ENCODE results near the gene GBGT1. TPM values are rescaled to one million over a fixed set of nuclear protein-coding genes. Genes with fewer than 3 reads are reported as not detected.

GBGT1 gene
- total and polyA plus RNA-seq, 2 of the 4 experiments (the other 2 are of a cell fraction) = 1.8 to 3.2 TPM

DNA sequence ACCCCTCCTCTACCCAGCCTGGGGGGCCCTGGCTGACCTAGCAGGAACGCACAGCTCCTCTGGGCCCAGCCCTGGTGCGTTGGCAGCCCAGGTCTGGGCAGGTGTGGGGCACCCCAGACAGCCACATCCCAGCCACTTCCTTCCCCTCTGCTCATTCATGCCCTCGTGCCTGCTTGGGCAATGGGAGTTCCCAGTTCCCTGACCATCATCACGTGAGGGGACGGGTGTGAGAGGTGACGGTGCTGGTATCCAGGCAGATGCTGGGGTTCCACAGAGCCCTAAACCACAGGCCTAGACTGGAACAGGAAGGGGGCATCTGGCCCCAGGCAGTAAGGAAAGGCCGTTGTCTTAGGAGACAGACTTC lies 51.1 kb downstream of the GBGT1 start:
- peaks cover 15 to 59% of the 10 kb centered on the region in 2 experiments for H3K79me1 ChIP-seq (ENCODE audit: low read depth in 1 of 2, low read length in 2 of 2)
- no TSS peak for BruUV-seq (replicated peaks)
- 92% methylated on average over 2 of the region's 7 CpGs; no CpG with 5 or more reads in 1 of the 2 experiments for WGBS, 2 experiments (ENCODE audit: extremely low coverage in 2 of 2, insufficient read length in 1 of 2)
- H2AK9ac ChIP-seq (replicated peaks; ENCODE audit: low read depth, low read length, poor library complexity) = no peak overlapping the region
- peaks cover 62% of the 10 kb centered on the region for H4K20me1 ChIP-seq (ENCODE audit: insufficient read depth, low read length)
- in situ Hi-C loops (cut with MboI; ENCODE audit: low sequenced_read_pairs) (no loop called here), intact Hi-C loops (cut with micrococcal nuclease) (no loop called here), dilution Hi-C loops (cut with HindIII; ENCODE audit: low sequenced_read_pairs, unreplicated experiment) (no loop called here)
- H2BK5ac ChIP-seq (ENCODE audit: low read depth, low read length, poor library complexity, severe bottlenecking) = no peak overlapping the region
- H3K14ac ChIP-seq (replicated peaks; ENCODE audit: low read depth, low read length) = no peak overlapping the region
- H2AFZ ChIP-seq (replicated peaks; ENCODE audit: low read length, poor library complexity) = no peak overlapping the region
- H4K91ac ChIP-seq (ENCODE audit: insufficient read depth, low read depth, low read length) = no peak overlapping the region
- CTCF ChIA-PET = interaction anchor here (2.9 kb wide), 1 partner anchor 32 kb away, joined by 10 read pairs; no protein-coding TSS in a partner anchor
- peaks cover 6% of the 10 kb centered on the region; the same call in 1 of the 2 replicates for H3K9me1 ChIP-seq (ENCODE audit: insufficient read depth, low read length)
- H3K23ac ChIP-seq (ENCODE audit: low read depth, low read length) = no peak overlapping the region
- H3K56ac ChIP-seq (ENCODE audit: extremely low read depth, insufficient read depth, low read length) = no peak overlapping the region
- H2AK5ac ChIP-seq (ENCODE audit: low read depth, low read length) = no peak overlapping the region; the same call in 1 of the 2 replicates
- H3K4me2 ChIP-seq (ENCODE audit: low read depth, low read length) = no peak overlapping the region
- peaks cover 21% of the 10 kb centered on the region for H3K4me1 ChIP-seq (ENCODE audit: control insufficient read depth, insufficient read depth, low read length)
- no peak overlapping the region for H2BK20ac ChIP-seq (ENCODE audit: low read depth, low read length)
- no peak overlapping the region for H3K4ac ChIP-seq (ENCODE audit: low read depth, low read length)
- H3K18ac ChIP-seq (ENCODE audit: low read depth, low read length) = no peak overlapping the region
- H3K36me3 ChIP-seq (ENCODE audit: control insufficient read depth, insufficient read depth, low read length) = peaks cover 23% of the 10 kb centered on the region
- H3K27ac ChIP-seq (ENCODE audit: insufficient read depth, low read length) = no peak overlapping the region
- no peaks in the 10 kb centered on the region for H3K9me3 ChIP-seq (ENCODE audit: control insufficient read depth, insufficient read depth, low read length)
- no peak overlapping the region for H2BK15ac ChIP-seq (ENCODE audit: low read depth, low read length)
- ATAC-seq (ENCODE audit: low read depth) (no peak), DNase-seq (no peak)
- TF ChIP-seq MAZ (IDR thresholded peaks at IDR 0.05; ENCODE audit: borderline replicate concordance, low read depth, low read length) = no peak
- no peak for TF ChIP-seq NFE2L2 (IDR thresholded peaks at IDR 0.05; ENCODE audit: low read depth, low read length)
- TF ChIP-seq RAD21 (IDR thresholded peaks at IDR 0.05; ENCODE audit: low read length) = no peak
- TF ChIP-seq MXI1 (IDR thresholded peaks at IDR 0.05; ENCODE audit: borderline replicate concordance, low read depth, low read length) = no peak
- TF ChIP-seq POLR2A (IDR thresholded peaks at IDR 0.05; ENCODE audit: low read depth, low read length) = no peak
- TF ChIP-seq FOS (IDR thresholded peaks at IDR 0.05; ENCODE audit: low read depth, low read length) = no peak
- no peak for TF ChIP-seq CEBPB (IDR thresholded peaks at IDR 0.05; ENCODE audit: low read depth, low read length)
- TF ChIP-seq BHLHE40 (IDR thresholded peaks at IDR 0.05; ENCODE audit: low read depth, low read length) = no peak
- TF ChIP-seq RFX5 (IDR thresholded peaks at IDR 0.05; ENCODE audit: low read depth, low read length) = no peak
- no peak for TF ChIP-seq RCOR1 (IDR thresholded peaks at IDR 0.05; ENCODE audit: insufficient replicate concordance, low read length)
- TF ChIP-seq, protein P1, sequence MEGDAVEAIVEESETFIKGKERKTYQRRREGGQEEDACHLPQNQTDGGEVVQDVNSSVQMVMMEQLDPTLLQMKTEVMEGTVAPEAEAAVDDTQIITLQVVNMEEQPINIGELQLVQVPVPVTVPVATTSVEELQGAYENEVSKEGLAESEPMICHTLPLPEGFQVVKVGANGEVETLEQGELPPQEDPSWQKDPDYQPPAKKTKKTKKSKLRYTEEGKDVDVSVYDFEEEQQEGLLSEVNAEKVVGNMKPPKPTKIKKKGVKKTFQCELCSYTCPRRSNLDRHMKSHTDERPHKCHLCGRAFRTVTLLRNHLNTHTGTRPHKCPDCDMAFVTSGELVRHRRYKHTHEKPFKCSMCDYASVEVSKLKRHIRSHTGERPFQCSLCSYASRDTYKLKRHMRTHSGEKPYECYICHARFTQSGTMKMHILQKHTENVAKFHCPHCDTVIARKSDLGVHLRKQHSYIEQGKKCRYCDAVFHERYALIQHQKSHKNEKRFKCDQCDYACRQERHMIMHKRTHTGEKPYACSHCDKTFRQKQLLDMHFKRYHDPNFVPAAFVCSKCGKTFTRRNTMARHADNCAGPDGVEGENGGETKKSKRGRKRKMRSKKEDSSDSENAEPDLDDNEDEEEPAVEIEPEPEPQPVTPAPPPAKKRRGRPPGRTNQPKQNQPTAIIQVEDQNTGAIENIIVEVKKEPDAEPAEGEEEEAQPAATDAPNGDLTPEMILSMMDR (conservative IDR thresholded peaks at IDR 0.05; ENCODE audit: low read depth, low read length) = no peak
- no peak for TF ChIP-seq MAFK (IDR thresholded peaks at IDR 0.05; ENCODE audit: low read depth, low read length)
- TF ChIP-seq, protein P2, sequence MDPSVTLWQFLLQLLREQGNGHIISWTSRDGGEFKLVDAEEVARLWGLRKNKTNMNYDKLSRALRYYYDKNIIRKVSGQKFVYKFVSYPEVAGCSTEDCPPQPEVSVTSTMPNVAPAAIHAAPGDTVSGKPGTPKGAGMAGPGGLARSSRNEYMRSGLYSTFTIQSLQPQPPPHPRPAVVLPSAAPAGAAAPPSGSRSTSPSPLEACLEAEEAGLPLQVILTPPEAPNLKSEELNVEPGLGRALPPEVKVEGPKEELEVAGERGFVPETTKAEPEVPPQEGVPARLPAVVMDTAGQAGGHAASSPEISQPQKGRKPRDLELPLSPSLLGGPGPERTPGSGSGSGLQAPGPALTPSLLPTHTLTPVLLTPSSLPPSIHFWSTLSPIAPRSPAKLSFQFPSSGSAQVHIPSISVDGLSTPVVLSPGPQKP (IDR thresholded peaks at IDR 0.05; ENCODE audit: borderline replicate concordance, low read depth, low read length) = no peak
- TF ChIP-seq CHD1 (IDR thresholded peaks at IDR 0.05; ENCODE audit: low read depth, low read length) = no peak
- no peak for TF ChIP-seq SMC3 (IDR thresholded peaks at IDR 0.05; ENCODE audit: low read depth, low read length)
- TF ChIP-seq, protein P3, sequence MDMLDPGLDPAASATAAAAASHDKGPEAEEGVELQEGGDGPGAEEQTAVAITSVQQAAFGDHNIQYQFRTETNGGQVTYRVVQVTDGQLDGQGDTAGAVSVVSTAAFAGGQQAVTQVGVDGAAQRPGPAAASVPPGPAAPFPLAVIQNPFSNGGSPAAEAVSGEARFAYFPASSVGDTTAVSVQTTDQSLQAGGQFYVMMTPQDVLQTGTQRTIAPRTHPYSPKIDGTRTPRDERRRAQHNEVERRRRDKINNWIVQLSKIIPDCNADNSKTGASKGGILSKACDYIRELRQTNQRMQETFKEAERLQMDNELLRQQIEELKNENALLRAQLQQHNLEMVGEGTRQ (IDR thresholded peaks at IDR 0.05; ENCODE audit: low read depth, low read length) = no peak
- POLR2A ChIA-PET (ENCODE audit: unreplicated experiment) = no interaction called here
- H2BK120ac ChIP-seq (ENCODE audit: low read depth, low read length) = no peak overlapping the region
- H4K8ac ChIP-seq (ENCODE audit: low read depth in 2 of 2, low read length in 2 of 2) = no peak overlapping the region
- H3K27me3 ChIP-seq (ENCODE audit: control insufficient read depth, insufficient read depth, low read length) = no peaks in the 10 kb centered on the region
- H3K4me3 ChIP-seq (ENCODE audit: insufficient read depth, low read depth, low read length) = no peak overlapping the region
- H4K5ac ChIP-seq (ENCODE audit: low read depth, low read length) = no peak overlapping the region
- no peak overlapping the region for H3K9ac ChIP-seq (ENCODE audit: low read depth, low read length)
